Spinal cord (tissue), 10 donors: ENCODE data around the gene RNF151. TPM values are rescaled to one million over a fixed set of nuclear protein-coding genes. Genes with fewer than 3 reads are reported as not detected.
"Not testable (repeated sequence)": the region's sequence is repeated elsewhere in the genome, so short reads cannot be mapped to it uniquely, and the experiment has no call there.

Experiments
- DNase-seq, 6 donors: peaks; one replicate each; pipeline versions ENCODE4 v3.0.0 to v3.0.0-alpha.2; 2013 to 2015; ENCODE audit warnings: low spot score in 6 of 6, low read depth in 4 of 6
- H3K27ac ChIP-seq: one replicate; pipeline ENCODE4 v1.5.1; 2013; ENCODE audit warnings: low read depth, low read length, control low read depth
- H3K27me3 ChIP-seq: one replicate; pipeline ENCODE4 v1.6.1; 2013; ENCODE audit warnings: low read length; ENCODE audit not compliant: control insufficient read depth, insufficient read depth
- H3K36me3 ChIP-seq: one replicate; pipeline ENCODE4 v1.6.1; 2013; ENCODE audit warnings: low read length; ENCODE audit not compliant: control insufficient read depth, insufficient read depth
- H3K4me1 ChIP-seq: one replicate; pipeline ENCODE4 v1.6.1; 2013; ENCODE audit warnings: low read length; ENCODE audit not compliant: control insufficient read depth, insufficient read depth
- H3K4me3 ChIP-seq: one replicate; pipeline ENCODE4 v1.5.1; 2013; ENCODE audit warnings: low read depth, low read length, control low read depth
- H3K9me3 ChIP-seq: one replicate; pipeline ENCODE4 v1.6.1; 2013; ENCODE audit warnings: low read length; ENCODE audit not compliant: control insufficient read depth, insufficient read depth
- whole genome bisulfite sequencing: methylation state at CpG from one replicate; pipeline ENCODE4 v1.1.5; 2013; ENCODE audit warnings: missing lambda C conversion rate; ENCODE audit not compliant: insufficient coverage; 5-methylcytosine and 5-hydroxymethylcytosine counted together
- polyA plus RNA-seq, 2 donors: library from polyadenylated mRNA; unstranded; fragments of 120-200 nt; gene quantifications; one replicate each; pipeline ENCODE4 v1.2.1, GENCODE V29; 2013; ENCODE audit not compliant: insufficient read length in 2 of 2
- total RNA-seq, 2 donors: library from RNA; depleted of rRNA in 1 of 2; stranded (reverse); fragments of 120-200 nt in 1 of 2; fragments of >200 nt in 1 of 2; gene quantifications; one replicate each; pipeline versions ENCODE4 v1.2.3 to v1.2.4, GENCODE V29; 2013 to 2014
- donor health status: healthy.

The RNF151 gene
- total and polyA plus RNA-seq, 4 donors = not detected

- Histone ChIP-seq H3K27ac (no peak overlapping the region), H3K27me3 (no peaks in the 10 kb centered on the region)
These were observed 39.7 kb downstream of the RNF151 start for GRCh38 chr16:2006317-2006716.

GRCh38 chr16:2007081-2007836 is 40.6 kb downstream of the RNF151 start:
- H3K27me3 ChIP-seq = no peaks in the 10 kb centered on the region
- H3K36me3 ChIP-seq = peaks cover 63% of the 10 kb centered on the region
- H3K4me1 ChIP-seq = peaks cover 65% of the 10 kb centered on the region
- WGBS = 88% methylated on average over 16 of the region's 16 CpGs
- H3K27ac ChIP-seq = no peak overlapping the region
- no peak overlapping the region for H3K4me3 ChIP-seq
- DNase-seq = no peak
- no peaks in the 10 kb centered on the region for H3K9me3 ChIP-seq

More at GRCh38 chr16:2006317-2006716, 39.7 kb downstream of the RNF151 start:
- DNase-seq = no peak
- peaks cover 65% of the 10 kb centered on the region for H3K4me1 ChIP-seq
- WGBS = 88% methylated on average over 8 of the region's 8 CpGs
- H3K4me3 ChIP-seq = no peak overlapping the region
- peaks cover 72% of the 10 kb centered on the region for H3K36me3 ChIP-seq
- no peaks in the 10 kb centered on the region for H3K9me3 ChIP-seq

- WGBS = 85% methylated on average over 15 of the region's 15 CpGs
- Histone ChIP-seq H3K27me3 (no peaks in the 10 kb centered on the region), H3K9me3 (no peaks in the 10 kb centered on the region), H3K4me3 (peak overlapping the region; percentile 54), H3K4me1 (peaks cover 65% of the 10 kb centered on the region), H3K27ac (no peak overlapping the region), H3K36me3 (peaks cover 55% of the 10 kb centered on the region)
- no peak for DNase-seq
These were observed 41.4 kb downstream of the RNF151 start for GRCh38 chr16:2008009-2008526.

GRCh38 chr16:2008631-2009163 is 42.0 kb downstream of the RNF151 start:
- peak overlapping the region; percentile 52 for H3K27ac ChIP-seq
- no peaks in the 10 kb centered on the region for H3K9me3 ChIP-seq
- H3K36me3 ChIP-seq = peaks cover 48% of the 10 kb centered on the region
- WGBS = 5% methylated on average over 21 of the region's 23 CpGs
- DNase-seq = no peak
- H3K4me1 ChIP-seq = peaks cover 60% of the 10 kb centered on the region
- no peaks in the 10 kb centered on the region for H3K27me3 ChIP-seq
- peak overlapping the region; percentile 54 for H3K4me3 ChIP-seq

GRCh38 chr16:2009164-2009711 is 42.6 kb downstream of the RNF151 start:
- Histone ChIP-seq H3K27me3 (no peaks in the 10 kb centered on the region), H3K9me3 (no peaks in the 10 kb centered on the region), H3K4me3 (peak overlapping the region; percentile 54), H3K27ac (peak overlapping the region; percentile 52), H3K36me3 (peaks cover 43% of the 10 kb centered on the region), H3K4me1 (peaks cover 55% of the 10 kb centered on the region)
- DNase-seq = no peak
- 0% methylated on average over 55 of the region's 55 CpGs for WGBS

GRCh38 chr16:2009791-2010510 is 43.3 kb downstream of the RNF151 start, which contains the start of gene ZNF598:
Gene ZNF598, minus strand, starts transcription at chr16:2009821.
- peak in 5 of 6 donors; percentile 70 to 96 (median 83) for DNase-seq
- Histone ChIP-seq H3K27me3 (no peaks in the 10 kb centered on the region), H3K27ac (peak within 1 kb of the TSS; percentile 78), H3K4me3 (peak within 1 kb of the TSS; percentile 82), H3K4me1 (peaks cover 48% of the 10 kb centered on the region), H3K9me3 (no peaks in the 10 kb centered on the region), H3K36me3 (peaks cover 36% of the 10 kb centered on the region)
- 1% methylated on average over 52 of the region's 52 CpGs for WGBS

GRCh38 chr16:2011726-2012125 is 45.1 kb downstream of the RNF151 start:
- 50% methylated on average over 2 of the region's 9 CpGs for WGBS

GRCh38 chr16:2013527-2013926 is 46.9 kb downstream of the RNF151 start:
- peaks cover 14% of the 10 kb centered on the region for H3K4me1 ChIP-seq
- WGBS = 96% methylated on average over 13 of the region's 15 CpGs
- no peaks in the 10 kb centered on the region for H3K9me3 ChIP-seq
- peaks cover 2% of the 10 kb centered on the region for H3K36me3 ChIP-seq
- DNase-seq = no peak
- no peak overlapping the region for H3K27ac ChIP-seq
- H3K27me3 ChIP-seq = peaks cover 4% of the 10 kb centered on the region
- H3K4me3 ChIP-seq = no peak overlapping the region

More at GRCh38 chr16:2011726-2012125, 45.1 kb downstream of the RNF151 start:
- H3K27ac ChIP-seq, H3K4me3 ChIP-seq, H3K9me3 ChIP-seq, H3K27me3 ChIP-seq, DNase-seq: not testable (repeated sequence)
- H3K4me1 ChIP-seq = peaks cover 32% of the 10 kb centered on the region
- peaks cover 18% of the 10 kb centered on the region for H3K36me3 ChIP-seq

- Histone ChIP-seq H3K9me3 (no peaks in the 10 kb centered on the region), H3K27ac (no peak overlapping the region), H3K27me3 (peaks cover 17% of the 10 kb centered on the region), H3K4me1 (peaks cover 15% of the 10 kb centered on the region), H3K4me3 (no peak overlapping the region), H3K36me3 (no peaks in the 10 kb centered on the region)
- WGBS = 79% methylated on average over 12 of the region's 24 CpGs
- no peak for DNase-seq
These were observed 48.7 kb downstream of the RNF151 start for GRCh38 chr16:2015117-2015946.
